ENCODE results near the gene CIAO2A.

The CIAO2A gene

DNA sequence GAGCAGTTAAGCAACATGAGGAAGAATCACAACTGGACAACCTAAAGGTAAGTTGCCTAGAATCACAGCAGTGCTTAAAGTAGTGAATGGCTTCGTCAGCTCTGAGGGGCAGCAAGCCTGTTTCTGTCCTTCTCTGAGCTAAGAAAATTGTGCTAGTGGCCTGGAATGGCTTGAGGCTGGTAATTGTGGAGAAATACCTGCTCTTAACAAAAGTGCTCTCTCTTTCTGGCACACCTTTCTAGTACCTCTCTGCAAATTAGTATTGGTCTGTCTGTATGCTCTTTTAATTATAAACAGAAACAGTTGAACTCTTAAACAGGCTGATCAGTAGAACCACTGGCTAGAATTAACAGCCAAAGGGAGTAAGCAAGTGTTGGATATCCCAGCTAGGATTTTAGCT, 13.7 kb upstream of the CIAO2A start:
- no peak for DNase-seq (ENCODE audit: extremely low spot score)
- POLR2A ChIA-PET: no interaction called here
- CTCF ChIA-PET: no interaction called here
- TF ChIP-seq ZNF384 (IDR thresholded peaks at IDR 0.05): no peak
- no peak for TF ChIP-seq SUZ12 (IDR thresholded peaks at IDR 0.05)
- no peak for TF ChIP-seq ELF4 (IDR thresholded peaks at IDR 0.05)
- no peak for TF ChIP-seq FOXA1 (IDR thresholded peaks at IDR 0.05)
- TF ChIP-seq NFRKB (IDR thresholded peaks at IDR 0.05): no peak
- no peak for TF ChIP-seq L3MBTL2 (conservative IDR thresholded peaks at IDR 0.05)
- TF ChIP-seq CTBP1 (IDR thresholded peaks at IDR 0.05; ENCODE audit: borderline replicate concordance): no peak
- TF ChIP-seq SP1 (IDR thresholded peaks at IDR 0.05): no peak

DNA sequence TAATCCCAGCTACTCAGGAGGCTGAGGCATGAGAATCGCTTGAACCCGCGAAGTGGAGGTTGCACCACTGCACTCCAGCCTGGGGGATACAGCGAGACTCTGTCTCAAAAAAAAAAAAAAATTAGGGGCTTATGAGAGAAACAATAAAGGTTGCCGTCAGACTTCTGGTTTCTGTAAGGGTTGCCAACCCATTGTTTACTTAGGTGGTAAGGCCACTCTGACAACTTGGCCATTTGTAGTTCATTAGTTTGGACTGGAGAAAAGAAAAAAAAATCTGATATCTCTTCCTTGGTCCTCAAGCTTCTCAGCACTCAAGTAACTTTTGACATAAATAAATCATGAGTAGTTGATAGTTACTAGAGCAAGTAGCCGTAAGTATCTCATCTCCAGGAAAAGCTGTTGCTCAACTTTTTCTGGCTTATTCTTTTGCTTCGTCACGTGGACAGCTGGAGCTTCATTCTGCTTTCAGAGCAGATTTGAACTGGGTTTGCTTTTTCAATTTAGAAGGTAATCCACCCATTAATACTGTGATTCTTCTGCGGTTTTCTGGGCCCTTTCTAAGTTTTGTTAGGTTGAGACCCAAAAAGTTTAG, 11.6 kb upstream of the CIAO2A start:
- DNase-seq (ENCODE audit: extremely low spot score): no peak
- CTCF ChIA-PET: interaction anchor here (0.6 to 1.6 kb wide), 2 partner anchors 44 to 1718 kb away, joined by 4 to 5 read pairs; no protein-coding TSS in a partner anchor
- POLR2A ChIA-PET: interaction anchor here (2.3 kb wide), 1 partner anchor 12 kb away, joined by 7 read pairs; the partner anchor contains the start of gene CIAO2A
- TF ChIP-seq LEF1 (IDR thresholded peaks at IDR 0.05; ENCODE audit: borderline replicate concordance) (no peak), L3MBTL2 (conservative IDR thresholded peaks at IDR 0.05) (no peak), FOXM1 (IDR thresholded peaks at IDR 0.05; ENCODE audit: borderline replicate concordance) (no peak), NFRKB (IDR thresholded peaks at IDR 0.05) (no peak), SP1 (IDR thresholded peaks at IDR 0.05) (no peak), HDGF (IDR thresholded peaks at IDR 0.05; ENCODE audit: borderline replicate concordance) (no peak)
- TF ChIP-seq, protein P1, sequence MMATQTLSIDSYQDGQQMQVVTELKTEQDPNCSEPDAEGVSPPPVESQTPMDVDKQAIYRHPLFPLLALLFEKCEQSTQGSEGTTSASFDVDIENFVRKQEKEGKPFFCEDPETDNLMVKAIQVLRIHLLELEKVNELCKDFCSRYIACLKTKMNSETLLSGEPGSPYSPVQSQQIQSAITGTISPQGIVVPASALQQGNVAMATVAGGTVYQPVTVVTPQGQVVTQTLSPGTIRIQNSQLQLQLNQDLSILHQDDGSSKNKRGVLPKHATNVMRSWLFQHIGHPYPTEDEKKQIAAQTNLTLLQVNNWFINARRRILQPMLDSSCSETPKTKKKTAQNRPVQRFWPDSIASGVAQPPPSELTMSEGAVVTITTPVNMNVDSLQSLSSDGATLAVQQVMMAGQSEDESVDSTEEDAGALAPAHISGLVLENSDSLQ (IDR thresholded peaks at IDR 0.05): no peak

DNA sequence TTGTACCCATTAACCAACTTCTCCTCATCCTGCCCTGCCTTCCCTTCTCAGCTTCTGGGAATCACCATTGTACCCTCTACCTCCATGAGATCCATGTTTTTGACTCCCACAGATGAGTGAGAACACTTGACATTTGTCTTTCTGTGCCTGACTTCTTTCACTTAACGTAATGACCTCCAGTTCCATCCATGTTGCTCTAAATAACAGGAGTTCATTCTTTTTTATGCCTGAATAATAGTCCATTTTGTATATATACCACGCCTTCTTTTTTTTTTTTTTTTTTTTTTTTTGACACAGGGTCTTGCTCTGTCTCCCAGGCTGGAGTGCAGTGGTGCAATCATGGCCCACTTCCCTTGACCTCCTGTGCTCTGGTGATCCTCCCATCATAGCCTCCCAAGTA, 8.9 kb upstream of the CIAO2A start:
- ChIA-PET POLR2A (no interaction called here), CTCF (no interaction called here)
- DNase-seq (ENCODE audit: extremely low spot score): no peak
- TF ChIP-seq FOXK2 (IDR thresholded peaks at IDR 0.05) (no peak), BHLHE40 (IDR thresholded peaks at IDR 0.05; ENCODE audit: borderline replicate concordance) (no peak), SP1 (IDR thresholded peaks at IDR 0.05) (no peak), CTBP1 (IDR thresholded peaks at IDR 0.05; ENCODE audit: borderline replicate concordance) (no peak), NFRKB (IDR thresholded peaks at IDR 0.05) (no peak), FOXM1 (IDR thresholded peaks at IDR 0.05; ENCODE audit: borderline replicate concordance) (no peak), ZNF384 (IDR thresholded peaks at IDR 0.05) (no peak), FOXA1 (IDR thresholded peaks at IDR 0.05) (no peak), L3MBTL2 (conservative IDR thresholded peaks at IDR 0.05) (no peak), LEF1 (IDR thresholded peaks at IDR 0.05; ENCODE audit: borderline replicate concordance) (no peak), ARNT (IDR thresholded peaks at IDR 0.05) (no peak), ELF4 (IDR thresholded peaks at IDR 0.05) (no peak), HDGF (IDR thresholded peaks at IDR 0.05; ENCODE audit: borderline replicate concordance) (no peak), TARDBP (IDR thresholded peaks at IDR 0.05) (no peak), SUZ12 (IDR thresholded peaks at IDR 0.05) (no peak)
- TF ChIP-seq, protein P1 (IDR thresholded peaks at IDR 0.05): no peak

DNA sequence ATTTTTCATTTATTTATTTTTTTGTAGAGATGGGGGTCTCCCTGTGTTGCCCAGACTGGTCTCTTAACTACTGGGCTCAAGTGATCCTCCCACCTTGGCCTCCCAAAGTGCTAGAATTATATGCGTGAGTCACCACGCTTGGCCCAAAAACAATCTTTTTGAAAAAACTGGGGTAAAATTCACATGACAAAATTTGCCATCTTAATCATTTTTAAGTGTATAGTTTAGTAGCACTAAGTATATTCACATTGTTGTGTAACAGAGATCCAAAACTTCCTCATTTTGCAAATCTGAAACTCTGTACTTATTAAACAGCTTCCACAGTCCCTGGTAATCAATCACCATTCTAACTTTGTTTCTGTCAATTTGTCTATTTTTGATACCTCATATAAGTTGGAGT, 7.3 kb upstream of the CIAO2A start:
- ChIA-PET CTCF (no interaction called here), POLR2A (no interaction called here)
- no peak for DNase-seq (ENCODE audit: extremely low spot score)
- TF ChIP-seq SP1 (IDR thresholded peaks at IDR 0.05) (no peak), TARDBP (IDR thresholded peaks at IDR 0.05) (no peak), NFRKB (IDR thresholded peaks at IDR 0.05) (no peak), FOXA1 (IDR thresholded peaks at IDR 0.05) (no peak), CTBP1 (IDR thresholded peaks at IDR 0.05; ENCODE audit: borderline replicate concordance) (no peak), L3MBTL2 (conservative IDR thresholded peaks at IDR 0.05) (no peak), FOXK2 (IDR thresholded peaks at IDR 0.05) (no peak), ZNF384 (IDR thresholded peaks at IDR 0.05) (no peak), ARNT (IDR thresholded peaks at IDR 0.05) (no peak), SUZ12 (IDR thresholded peaks at IDR 0.05) (no peak), FOXM1 (IDR thresholded peaks at IDR 0.05; ENCODE audit: borderline replicate concordance) (no peak), HDGF (IDR thresholded peaks at IDR 0.05; ENCODE audit: borderline replicate concordance) (no peak), ELF4 (IDR thresholded peaks at IDR 0.05) (no peak), BHLHE40 (IDR thresholded peaks at IDR 0.05; ENCODE audit: borderline replicate concordance) (no peak), LEF1 (IDR thresholded peaks at IDR 0.05; ENCODE audit: borderline replicate concordance) (no peak)
- TF ChIP-seq, protein P1 (IDR thresholded peaks at IDR 0.05): no peak

DNA sequence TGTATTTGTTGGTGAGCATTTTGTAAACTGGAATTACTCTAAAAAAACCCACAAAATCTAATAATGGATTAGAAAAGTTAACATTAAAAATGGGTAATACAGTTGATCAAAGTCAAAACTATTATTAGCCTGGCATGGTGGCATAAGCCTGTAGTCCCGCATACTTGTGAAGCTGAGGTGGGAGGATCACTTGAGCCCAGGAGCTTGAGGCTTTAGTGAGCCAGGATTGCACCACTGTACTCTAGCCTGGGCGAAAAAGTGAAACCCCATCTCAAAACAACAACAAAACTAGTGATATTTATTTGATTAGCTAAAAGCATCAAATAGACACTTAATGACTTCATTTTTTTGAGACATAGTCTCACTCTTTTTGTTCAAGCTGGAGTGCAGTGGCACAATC, 5.7 kb upstream of the CIAO2A start:
- DNase-seq (ENCODE audit: extremely low spot score): no peak
- CTCF ChIA-PET: interaction anchor here (0.6 to 1.0 kb wide), 2 partner anchors 12 to 49 kb away, joined by 3 to 7 read pairs; no protein-coding TSS in a partner anchor
- TF ChIP-seq LEF1 (IDR thresholded peaks at IDR 0.05; ENCODE audit: borderline replicate concordance) (no peak), ELF4 (IDR thresholded peaks at IDR 0.05) (no peak), SP1 (IDR thresholded peaks at IDR 0.05) (no peak), HDGF (IDR thresholded peaks at IDR 0.05; ENCODE audit: borderline replicate concordance) (no peak), FOXK2 (IDR thresholded peaks at IDR 0.05) (no peak)
- TF ChIP-seq, protein P1 (IDR thresholded peaks at IDR 0.05): no peak
- POLR2A ChIA-PET: interaction anchor here (1.0 kb wide), 1 partner anchor 46 kb away, joined by 3 read pairs; no protein-coding TSS in a partner anchor
